HEK293T (cell line): ENCODE data around the gene ADORA1.

ENCODE experiments used
- CTCF ChIA-PET: fragments of 350-600 bp; formaldehyde crosslinking; extraction: SDS; loops from one replicate; lab custom pipeline; 2021; ENCODE audit warnings: antibody characterized with exemption, inconsistent platforms; lab: Yijun Ruan, JAX
- POLR2A ChIA-PET: fragments of 350-600 bp; formaldehyde crosslinking; extraction: SDS; loops from one replicate; lab custom pipeline; 2020; ENCODE audit warnings: antibody characterized with exemption, inconsistent platforms; lab: Yijun Ruan, JAX
- DNase-seq: peaks from one replicate; pipeline ENCODE4 v3.0.0; 2012; ENCODE audit warnings: mixed read lengths; ENCODE audit errors: extremely low spot score
- ARNT ChIP-seq: fragments of 450-650 bp; IDR thresholded peaks from 2 replicates; pipeline ENCODE4 v1.6.1; 2017; ENCODE audit warnings: mild to moderate bottlenecking
- BHLHE40 ChIP-seq: fragments of 450-650 bp; IDR thresholded peaks from 2 replicates; pipeline ENCODE4 v1.6.1; 2016; ENCODE audit warnings: mild to moderate bottlenecking, moderate library complexity, borderline replicate concordance
- CTBP1 ChIP-seq: fragments of 450-650 bp; IDR thresholded peaks from 2 replicates; pipeline ENCODE4 v1.6.1; 2016; ENCODE audit warnings: borderline replicate concordance
- ELF4 ChIP-seq: fragments of 450-650 bp; IDR thresholded peaks from 2 replicates; pipeline ENCODE4 v1.6.1; 2017; ENCODE audit warnings: antibody characterized with exemption
- FOXA1 ChIP-seq: fragments of 450-650 bp; IDR thresholded peaks from 2 replicates; pipeline ENCODE4 v1.6.1; 2016; ENCODE audit warnings: mild to moderate bottlenecking
- FOXK2 ChIP-seq: fragments of 450-650 bp; IDR thresholded peaks from 2 replicates; pipeline ENCODE4 v1.6.1; 2016; ENCODE audit warnings: mild to moderate bottlenecking
- FOXM1 ChIP-seq: fragments of 450-650 bp; IDR thresholded peaks from 2 replicates; pipeline ENCODE4 v1.6.1; 2017; ENCODE audit warnings: mild to moderate bottlenecking, borderline replicate concordance
- HDGF ChIP-seq: fragments of 450-650 bp; IDR thresholded peaks from 2 replicates; pipeline ENCODE4 v1.6.1; 2017; ENCODE audit warnings: antibody characterized with exemption, borderline replicate concordance
- L3MBTL2 ChIP-seq: fragments of 450-650 bp; conservative IDR thresholded peaks from 2 replicates; pipeline ENCODE4 v1.6.1; 2016; ENCODE audit warnings: mild to moderate bottlenecking
- LEF1 ChIP-seq: fragments of 450-650 bp; IDR thresholded peaks from 2 replicates; pipeline ENCODE4 v1.6.1; 2017; ENCODE audit warnings: mild to moderate bottlenecking, borderline replicate concordance
- NFRKB ChIP-seq: fragments of 450-650 bp; IDR thresholded peaks from 2 replicates; pipeline ENCODE4 v1.6.1; 2016; ENCODE audit warnings: mild to moderate bottlenecking, moderate library complexity
- PKNOX1 ChIP-seq: fragments of 450-650 bp; IDR thresholded peaks from 2 replicates; pipeline ENCODE4 v1.6.1; 2016
- SP1 ChIP-seq: fragments of 450-650 bp; IDR thresholded peaks from 2 replicates; pipeline ENCODE4 v1.6.1; 2017
- SUZ12 ChIP-seq: fragments of 450-650 bp; IDR thresholded peaks from 2 replicates; pipeline ENCODE4 v1.6.1; 2016; ENCODE audit warnings: mild to moderate bottlenecking
- TARDBP ChIP-seq: fragments of 450-650 bp; IDR thresholded peaks from 2 replicates; pipeline ENCODE4 v1.6.1; 2016
- ZNF384 ChIP-seq: fragments of 450-650 bp; IDR thresholded peaks from 2 replicates; pipeline ENCODE4 v1.6.1; 2016

The ADORA1 gene

GRCh38 chr1:203207751-203208150 lies 80.2 kb downstream of the ADORA1 start:
- TF ChIP-seq ZNF384, result no peak
- TF ChIP-seq ELF4, result no peak
- DNase-seq, result no peak
- POLR2A ChIA-PET, result no interaction called here
- CTCF ChIA-PET, result no interaction called here

GRCh38 chr1:203208181-203208580 lies 80.7 kb downstream of the ADORA1 start:
- CTCF ChIA-PET, result no interaction called here
- POLR2A ChIA-PET, result no interaction called here
- TF ChIP-seq FOXA1, result no peak
- TF ChIP-seq BHLHE40, result no peak
- no peak for TF ChIP-seq SP1
- no peak for TF ChIP-seq ARNT
- TF ChIP-seq HDGF, result no peak
- no peak for TF ChIP-seq PKNOX1
- no peak for TF ChIP-seq SUZ12
- no peak for TF ChIP-seq CTBP1
- no peak for TF ChIP-seq FOXK2
- no peak for TF ChIP-seq L3MBTL2
- no peak for TF ChIP-seq FOXM1
- TF ChIP-seq LEF1, result no peak
- no peak for TF ChIP-seq ZNF384
- no peak for TF ChIP-seq NFRKB
- TF ChIP-seq TARDBP, result no peak

GRCh38 chr1:203210350-203210749 lies 82.8 kb downstream of the ADORA1 start:
- no peak for DNase-seq
- TF ChIP-seq LEF1, result no peak
- no peak for TF ChIP-seq SUZ12
- ChIA-PET POLR2A (no interaction called here), CTCF (interaction anchor here (0.6 kb wide), 1 partner anchor 14 kb away, joined by 6 read pairs; no protein-coding TSS in a partner anchor)

More at GRCh38 chr1:203208181-203208580, 80.7 kb downstream of the ADORA1 start:
- DNase-seq, result no peak

- CTCF ChIA-PET, result interaction anchor here (2.3 kb wide), 1 partner anchor 93 kb away, joined by 6 read pairs; no protein-coding TSS in a partner anchor
- POLR2A ChIA-PET, result no interaction called here
Observed at GRCh38 chr1:203210988-203211387, 83.5 kb downstream of the ADORA1 start.

GRCh38 chr1:203211812-203212211 lies 84.3 kb downstream of the ADORA1 start:
- ChIA-PET POLR2A (no interaction called here), CTCF (interaction anchor here (2.3 kb wide), 1 partner anchor 94 kb away, joined by 6 read pairs; no protein-coding TSS in a partner anchor)
- DNase-seq, result no peak
- no peak for TF ChIP-seq SUZ12
- no peak for TF ChIP-seq L3MBTL2
- no peak for TF ChIP-seq FOXA1
- TF ChIP-seq ZNF384, result no peak
- TF ChIP-seq CTBP1, result no peak
- no peak for TF ChIP-seq LEF1
- no peak for TF ChIP-seq SP1
- no peak for TF ChIP-seq FOXM1
- no peak for TF ChIP-seq ARNT
- no peak for TF ChIP-seq HDGF
- no peak for TF ChIP-seq FOXK2
- no peak for TF ChIP-seq BHLHE40
- TF ChIP-seq TARDBP, result no peak
- no peak for TF ChIP-seq ELF4
- TF ChIP-seq NFRKB, result no peak

More at GRCh38 chr1:203210988-203211387, 83.5 kb downstream of the ADORA1 start:
- no peak for DNase-seq
- TF ChIP-seq FOXK2 (no peak), SUZ12 (no peak), SP1 (no peak), L3MBTL2 (no peak), CTBP1 (no peak), BHLHE40 (no peak), ZNF384 (no peak), TARDBP (no peak), NFRKB (no peak), LEF1 (no peak), PKNOX1 (no peak), FOXA1 (no peak), ELF4 (no peak), FOXM1 (no peak), ARNT (no peak), HDGF (no peak)

GRCh38 chr1:203213126-203213525 lies 85.6 kb downstream of the ADORA1 start:
- no peak for DNase-seq
- TF ChIP-seq SUZ12 (no peak), ELF4 (no peak), L3MBTL2 (no peak), PKNOX1 (no peak), CTBP1 (no peak), ARNT (no peak)
- ChIA-PET POLR2A (no interaction called here), CTCF (interaction anchor here (2.3 kb wide), 1 partner anchor 95 kb away, joined by 6 read pairs; no protein-coding TSS in a partner anchor)

- ChIA-PET POLR2A (interaction anchor here (1.2 kb wide), 1 partner anchor 52 kb away, joined by 3 read pairs; no protein-coding TSS in a partner anchor), CTCF (interaction anchor here (0.6 to 6.6 kb wide), 7 partner anchors 42 to 607 kb away, joined by 4 to 58 read pairs (median 7); partner anchors contain the start of gene ADORA1)
- no peak for DNase-seq
- TF ChIP-seq SP1, result no peak
- TF ChIP-seq FOXK2, result no peak
- TF ChIP-seq NFRKB, result no peak
- TF ChIP-seq LEF1, result no peak
- no peak for TF ChIP-seq HDGF
- TF ChIP-seq PKNOX1, result no peak
- no peak for TF ChIP-seq TARDBP
- TF ChIP-seq L3MBTL2, result no peak
- TF ChIP-seq CTBP1, result no peak
- TF ChIP-seq BHLHE40, result no peak
- TF ChIP-seq ELF4, result no peak
- no peak for TF ChIP-seq FOXA1
- no peak for TF ChIP-seq ZNF384
- no peak for TF ChIP-seq ARNT
- no peak for TF ChIP-seq SUZ12
- no peak for TF ChIP-seq FOXM1
Observed at GRCh38 chr1:203214871-203215270, 87.3 kb downstream of the ADORA1 start.
